Adrenal gland (tissue), 5 donors: ENCODE results near the gene SCN1B.

Source experiments
- CTCF ChIP-seq, 6 experiments: fragments of 450-650 bp in 4 of 6; fragments of 200-600 bp in 2 of 6; sonication (generic) in 1 of 6; IDR thresholded peaks; 1 replicate in 5 of 6; 2 replicates in 1 of 6; pipeline versions ENCODE4 v1.5.1 to v1.8.0; 2016 to 2021; ENCODE audit warnings: antibody characterized with exemption in 6 of 6, mild to moderate bottlenecking in 2 of 6, moderate library complexity in 1 of 6
- POLR2A ChIP-seq, 2 donors: fragments of 450-650 bp; IDR thresholded peaks; one replicate each; pipeline ENCODE4 v1.6.1; 2017; ENCODE audit warnings: antibody characterized with exemption in 2 of 2, mild to moderate bottlenecking in 2 of 2, moderate library complexity in 1 of 2
- donor health status: DM: no; HTN: no; CAD: no.

GRCh38 chr19:35015954-35016351 is 14.3 kb upstream of the SCN1B start:
- TF ChIP-seq CTCF (IDR thresholded peaks at IDR 0.05) (no peak), POLR2A (IDR thresholded peaks at IDR 0.05) (no peak)
